ENCODE results near the gene ZNF577.
A peak's percentile ranks its signal among the peaks of the same experiment; 100 is the strongest.

- TF ChIP-seq CTCF (conservative IDR thresholded peaks at IDR 0.05; ENCODE audit: low read depth, low read length) (0 out of 2 replicates have a peak, but pooled peaks have one; percentile 3), POLR2A (IDR thresholded peaks at IDR 0.05; ENCODE audit: low read depth, low read length) (no peak), MAFK (IDR thresholded peaks at IDR 0.05; ENCODE audit: low read depth, low read length) (no peak), USF2 (IDR thresholded peaks at IDR 0.05; ENCODE audit: low read depth, low read length) (no peak), ELK1 (IDR thresholded peaks at IDR 0.05; ENCODE audit: borderline replicate concordance, low read depth, low read length) (no peak)
These were observed 39.3 kb upstream of the ZNF577 start, which contains the start of gene ZNF613 for GRCh38 chr19:51926784-51927741.

Data from IMR-90 (cell line).